ENCODE results near the gene UQCR11. TPM values are rescaled to one million over a fixed set of nuclear protein-coding genes. Genes with fewer than 3 reads are reported as not detected.

UQCR11 gene
- total RNA-seq, 4 donors from 2014 or later, result 78.2 to 102 (median 92.4) TPM

DNA sequence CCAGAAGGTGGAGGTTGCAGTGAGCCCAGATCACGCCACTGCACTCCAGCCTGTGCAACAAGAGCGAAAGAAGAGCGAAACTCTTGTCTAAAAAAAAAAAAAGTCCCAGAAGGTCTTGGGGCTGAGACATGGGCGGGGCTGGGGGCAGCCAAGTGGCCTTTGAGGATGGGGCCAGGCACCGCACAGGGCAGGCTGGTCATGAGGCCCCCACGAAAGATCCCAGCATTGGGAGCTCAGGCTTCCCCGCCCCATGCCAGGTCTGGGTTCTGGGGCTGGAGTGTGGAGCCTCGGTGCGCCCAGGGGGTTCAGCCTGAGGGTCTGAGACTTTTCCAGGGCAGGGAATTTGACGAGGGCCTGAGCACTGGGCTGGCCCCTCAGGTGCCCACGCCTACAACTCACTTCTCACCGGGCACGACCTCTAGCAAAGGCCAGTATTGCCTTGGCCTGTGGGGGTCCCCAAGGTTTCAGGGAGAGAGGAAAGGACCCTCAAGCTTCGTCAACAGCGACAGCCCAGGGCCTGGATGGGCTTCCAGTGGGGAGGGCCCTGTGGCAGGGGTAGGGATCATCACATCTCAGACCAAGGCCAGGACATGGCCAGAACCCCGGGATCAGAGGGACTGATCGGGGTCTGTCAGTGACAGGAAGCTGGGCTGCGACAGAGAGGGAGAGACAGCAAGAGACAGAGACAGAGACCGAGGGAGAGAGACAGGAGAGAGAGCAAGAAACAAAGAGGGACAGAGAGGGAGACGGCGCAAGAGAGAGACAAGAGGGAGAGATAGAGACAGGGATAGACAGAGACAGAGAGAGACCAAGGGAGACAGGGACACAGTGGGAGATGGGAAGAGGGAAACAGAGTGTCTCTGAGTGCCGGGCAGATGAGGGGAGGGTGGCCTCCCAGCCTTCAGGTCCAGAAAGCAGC is 29.7 kb downstream of the UQCR11 start:
- TF ChIP-seq POLR2AphosphoS5 (IDR thresholded peaks at IDR 0.05) (no peak), CTCF (IDR thresholded peaks at IDR 0.05) (no peak), POLR2A (IDR thresholded peaks at IDR 0.05) (no peak), EP300 (IDR thresholded peaks at IDR 0.05) (no peak)
- no peak for ATAC-seq
- Histone ChIP-seq H3K9me3 (no peaks in the 10 kb centered on the region), H3K4me3 (no peak overlapping the region), H3K4me1 (no peaks in the 10 kb centered on the region), H3K27me3 (no peaks in the 10 kb centered on the region), H3K27ac (no peak overlapping the region), H3K36me3 (peaks cover 0 to 45% of the 10 kb centered on the region in 2 donors)
- 78 to 90% methylated on average over 6 to 8 of the region's 22 CpGs for WGBS, 2 donors (ENCODE audit: low coverage in 1 of 2)

DNA sequence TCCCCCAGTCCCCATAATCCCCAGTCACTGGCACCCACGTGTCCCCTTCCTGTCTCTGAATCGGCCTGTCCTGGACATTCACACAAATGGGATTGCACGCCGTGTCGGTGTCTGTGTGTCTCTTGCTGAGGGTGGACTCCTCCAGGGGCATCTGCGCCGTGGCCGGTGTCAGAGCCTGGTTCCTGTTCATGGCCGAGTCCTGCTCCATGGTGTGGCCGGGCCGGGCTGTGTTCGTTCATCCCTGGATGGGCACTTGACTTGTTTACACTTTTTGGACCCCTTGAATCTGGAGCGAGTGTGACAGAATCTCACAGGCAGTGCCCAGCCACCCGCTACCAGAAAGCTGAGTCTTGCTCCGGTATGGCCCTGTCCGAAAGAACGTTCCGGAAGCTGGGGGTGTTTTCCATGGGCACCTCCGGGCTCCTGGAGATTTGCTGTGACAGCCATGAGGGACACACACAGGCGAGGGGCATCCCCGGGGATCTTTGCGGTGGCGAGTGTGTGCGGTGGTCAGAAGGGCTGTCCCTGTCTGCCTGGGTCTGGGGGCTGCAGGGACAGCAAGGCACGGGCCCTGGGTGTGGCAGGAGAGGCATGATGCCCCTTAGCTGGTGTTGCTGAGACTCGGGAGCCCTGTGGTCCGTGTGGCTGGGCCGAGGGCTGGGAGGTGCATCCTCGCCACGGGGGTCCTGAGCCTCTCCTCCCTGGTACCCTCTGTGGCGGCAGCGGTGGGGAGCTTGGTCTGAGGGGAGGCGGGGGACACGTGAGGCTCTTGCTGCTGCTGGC is 30.7 kb downstream of the UQCR11 start:
- Histone ChIP-seq H3K27me3 (no peaks in the 10 kb centered on the region), H3K27ac (no peak overlapping the region), H3K9me3 (no peaks in the 10 kb centered on the region), H3K36me3 (peaks cover 0 to 35% of the 10 kb centered on the region in 2 donors), H3K4me3 (no peak overlapping the region), H3K4me1 (no peaks in the 10 kb centered on the region)
- no peak for ATAC-seq
- TF ChIP-seq EP300 (IDR thresholded peaks at IDR 0.05), result no peak
- TF ChIP-seq POLR2A (IDR thresholded peaks at IDR 0.05), result no peak
- TF ChIP-seq CTCF (IDR thresholded peaks at IDR 0.05), result no peak
- no peak for TF ChIP-seq POLR2AphosphoS5 (IDR thresholded peaks at IDR 0.05)
- WGBS, 2 donors (ENCODE audit: low coverage in 1 of 2), result 60 to 83% methylated on average over 1 to 2 of the region's 34 CpGs

GRCh38 chr19:1572795-1573194 is 32.5 kb downstream of the UQCR11 start:
- no peak for TF ChIP-seq POLR2AphosphoS5 (IDR thresholded peaks at IDR 0.05)
- no peak for TF ChIP-seq EP300 (IDR thresholded peaks at IDR 0.05)
- TF ChIP-seq CTCF (IDR thresholded peaks at IDR 0.05), result no peak
- no peak for TF ChIP-seq POLR2A (IDR thresholded peaks at IDR 0.05)
- Histone ChIP-seq H3K4me3 (no peak overlapping the region), H3K9me3 (no peaks in the 10 kb centered on the region), H3K27ac (no peak overlapping the region), H3K4me1 (peaks cover 0 to 6% (median 4%) of the 10 kb centered on the region in 3 donors), H3K36me3 (peaks cover 0 to 19% of the 10 kb centered on the region in 2 donors), H3K27me3 (no peaks in the 10 kb centered on the region)
- no peak for ATAC-seq
- 80 to 83% methylated on average over 2 to 8 of the region's 9 CpGs for WGBS, 2 donors (ENCODE audit: low coverage in 1 of 2)

GRCh38 chr19:1571358-1571757 is 33.9 kb downstream of the UQCR11 start:
- no peak for ATAC-seq
- no peaks in the 10 kb centered on the region for H3K27me3 ChIP-seq
- TF ChIP-seq EP300 (IDR thresholded peaks at IDR 0.05) (no peak), POLR2AphosphoS5 (IDR thresholded peaks at IDR 0.05) (no peak), CTCF (IDR thresholded peaks at IDR 0.05) (no peak), POLR2A (IDR thresholded peaks at IDR 0.05) (no peak)
- H3K4me1 ChIP-seq, result peaks cover 0 to 17% (median 4%) of the 10 kb centered on the region in 3 donors
- peaks cover 0 to 4% of the 10 kb centered on the region in 2 donors for H3K36me3 ChIP-seq
- 88 to 97% methylated on average over 5 to 9 of the region's 12 CpGs for WGBS, 2 donors (ENCODE audit: low coverage in 1 of 2)
- no peak overlapping the region for H3K27ac ChIP-seq
- H3K4me3 ChIP-seq, result no peak overlapping the region
- no peaks in the 10 kb centered on the region for H3K9me3 ChIP-seq

Measured in gastroesophageal sphincter (tissue), 4 donors.